ENCODE measurements around the gene MED25.

DNA sequence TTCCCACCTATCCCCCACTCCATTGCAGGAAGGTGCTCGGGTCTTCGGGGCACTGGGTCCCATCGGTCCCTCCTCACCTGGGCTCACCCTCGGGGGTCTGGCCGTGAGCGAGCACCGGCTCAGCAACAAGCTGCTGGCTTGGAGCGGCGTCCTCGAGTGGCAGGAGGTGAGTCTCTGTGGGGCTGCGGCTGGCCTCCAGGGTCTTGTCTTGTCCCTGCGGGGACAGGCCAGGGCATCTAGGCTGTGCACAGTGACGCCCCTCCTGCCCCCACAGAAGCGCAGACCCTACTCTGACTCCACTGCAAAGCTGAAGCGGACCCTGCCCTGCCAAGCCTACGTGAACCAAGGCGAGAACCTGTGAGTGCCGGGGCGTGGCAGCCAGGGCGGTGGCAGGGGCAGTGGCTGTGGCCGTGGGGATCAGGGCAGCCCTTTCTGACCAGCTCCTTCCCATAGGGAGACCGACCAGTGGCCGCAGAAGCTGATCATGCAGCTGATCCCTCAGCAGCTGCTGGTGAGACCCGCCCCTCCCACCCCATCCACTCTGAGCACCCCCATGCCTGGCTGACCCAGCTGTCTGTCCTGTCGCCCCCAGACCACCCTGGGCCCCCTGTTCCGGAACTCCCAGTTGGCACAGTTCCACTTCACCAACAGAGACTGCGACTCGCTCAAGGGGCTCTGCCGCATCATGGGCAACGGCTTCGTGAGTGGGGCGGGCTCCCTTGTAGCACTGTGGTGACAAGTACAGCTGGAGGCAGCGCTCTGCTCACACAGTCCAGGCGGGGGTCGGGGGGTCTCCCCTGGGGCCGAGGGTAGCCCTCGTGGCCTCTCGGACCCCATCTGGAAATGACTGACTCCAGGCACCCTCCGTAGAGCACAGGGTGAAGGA, 36.5 kb downstream of the MED25 start:
- TF ChIP-seq, protein P1, sequence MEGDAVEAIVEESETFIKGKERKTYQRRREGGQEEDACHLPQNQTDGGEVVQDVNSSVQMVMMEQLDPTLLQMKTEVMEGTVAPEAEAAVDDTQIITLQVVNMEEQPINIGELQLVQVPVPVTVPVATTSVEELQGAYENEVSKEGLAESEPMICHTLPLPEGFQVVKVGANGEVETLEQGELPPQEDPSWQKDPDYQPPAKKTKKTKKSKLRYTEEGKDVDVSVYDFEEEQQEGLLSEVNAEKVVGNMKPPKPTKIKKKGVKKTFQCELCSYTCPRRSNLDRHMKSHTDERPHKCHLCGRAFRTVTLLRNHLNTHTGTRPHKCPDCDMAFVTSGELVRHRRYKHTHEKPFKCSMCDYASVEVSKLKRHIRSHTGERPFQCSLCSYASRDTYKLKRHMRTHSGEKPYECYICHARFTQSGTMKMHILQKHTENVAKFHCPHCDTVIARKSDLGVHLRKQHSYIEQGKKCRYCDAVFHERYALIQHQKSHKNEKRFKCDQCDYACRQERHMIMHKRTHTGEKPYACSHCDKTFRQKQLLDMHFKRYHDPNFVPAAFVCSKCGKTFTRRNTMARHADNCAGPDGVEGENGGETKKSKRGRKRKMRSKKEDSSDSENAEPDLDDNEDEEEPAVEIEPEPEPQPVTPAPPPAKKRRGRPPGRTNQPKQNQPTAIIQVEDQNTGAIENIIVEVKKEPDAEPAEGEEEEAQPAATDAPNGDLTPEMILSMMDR (IDR thresholded peaks at IDR 0.05) = no peak
- TF ChIP-seq POLR2A (IDR thresholded peaks at IDR 0.05) (no peak), POLR2AphosphoS5 (IDR thresholded peaks at IDR 0.05; ENCODE audit: insufficient read depth in 1 of 2, low read depth in 1 of 2) (no peak)

Data from vagina (tissue), 2 donors.